ENCODE measurements around the gene TRIM74. TPM values are rescaled to one million over a fixed set of nuclear protein-coding genes. Genes with fewer than 3 reads are reported as not detected.
A peak's percentile ranks its signal among the peaks of the same experiment; 100 is the strongest.
"Not testable (repeated sequence)": the region's sequence is repeated elsewhere in the genome, so short reads cannot be mapped to it uniquely, and the experiment has no call there.

Gene TRIM74
- total and polyA plus RNA-seq, 9 of the 15 experiments (the other 6 are each of a cell fraction or from before 2014, with no cell fraction given), result not detected

- ATAC-seq; H2AFZ ChIP-seq (ENCODE audit: low read depth, low read length); H3K4me2 ChIP-seq (ENCODE audit: insufficient read depth, low read length); BruUV-seq (replicated peaks); H3K9ac ChIP-seq (ENCODE audit: insufficient read depth in 1 of 2, low read depth in 2 of 2, low read length in 2 of 2); DNase-seq (ENCODE audit: extremely low read depth in 1 of 4, low spot score in 3 of 4); H3K27ac ChIP-seq (ENCODE audit: extremely low read depth, low read depth, low read length); H3K79me2 ChIP-seq (ENCODE audit: control insufficient read depth, insufficient read depth, low read length); intact Hi-C loops (cut with micrococcal nuclease); H4K20me1 ChIP-seq (replicated peaks; ENCODE audit: control insufficient read depth, insufficient read depth, low read length); H3K9me3 ChIP-seq (replicated peaks; ENCODE audit: control insufficient read depth, insufficient read depth, low read depth, low read length); H3K4me1 ChIP-seq (replicated peaks in 1 of 2; ENCODE audit: control insufficient read depth in 2 of 2, insufficient read depth in 2 of 2, low read length in 2 of 2); H3K9me1 ChIP-seq (ENCODE audit: control insufficient read depth, insufficient read depth, low read length); H3K4me3 ChIP-seq; POLR2A ChIA-PET; CTCF ChIA-PET (ENCODE audit: low intra/inter-chr PET ratio); FAIRE-seq; H3K27me3 ChIP-seq (ENCODE audit: control insufficient read depth in 2 of 2, insufficient read depth in 2 of 2, low read length in 2 of 2): not testable (repeated sequence)
- H3K36me3 ChIP-seq (ENCODE audit: control insufficient read depth, insufficient read depth, low read length), result peaks cover 31% of the 10 kb centered on the region; the same call in 1 of the 3 replicates
- TF ChIP-seq POLR2G (IDR thresholded peaks at IDR 0.05; ENCODE audit: low read depth, low read length), result peak; percentile 45; the same call in 1 of the 2 replicates
- in situ Hi-C loops (cut with MboI), result loop anchor here (10.0 kb wide), 1 partner anchor 502 kb away; no protein-coding TSS in a partner anchor
- 81% methylated on average over 14 of the region's 25 CpGs for WGBS (ENCODE audit: insufficient coverage, low coverage, missing lambda C conversion rate)
These were observed 26.3 kb downstream of the TRIM74 start for GRCh38 chr7:72942956-72943355.

- H3K27me3 ChIP-seq (ENCODE audit: control insufficient read depth in 2 of 2, insufficient read depth in 2 of 2, low read length in 2 of 2); H3K79me2 ChIP-seq (ENCODE audit: control insufficient read depth, insufficient read depth, low read length); ATAC-seq; DNase-seq (ENCODE audit: extremely low read depth in 1 of 4, low spot score in 3 of 4); H4K20me1 ChIP-seq (replicated peaks; ENCODE audit: control insufficient read depth, insufficient read depth, low read length); CTCF ChIA-PET (ENCODE audit: low intra/inter-chr PET ratio); H2AFZ ChIP-seq (ENCODE audit: low read depth, low read length); H3K4me2 ChIP-seq (ENCODE audit: insufficient read depth, low read length); H3K9me3 ChIP-seq (replicated peaks; ENCODE audit: control insufficient read depth, insufficient read depth, low read depth, low read length); H3K9me1 ChIP-seq (ENCODE audit: control insufficient read depth, insufficient read depth, low read length); intact Hi-C loops (cut with micrococcal nuclease); H3K9ac ChIP-seq (ENCODE audit: insufficient read depth in 1 of 2, low read depth in 2 of 2, low read length in 2 of 2); H3K27ac ChIP-seq (ENCODE audit: extremely low read depth, low read depth, low read length); H3K4me1 ChIP-seq (replicated peaks in 1 of 2; ENCODE audit: control insufficient read depth in 2 of 2, insufficient read depth in 2 of 2, low read length in 2 of 2); BruUV-seq (replicated peaks); H3K4me3 ChIP-seq; FAIRE-seq; POLR2A ChIA-PET: not testable (repeated sequence)
- 0 out of 2 replicates have a peak, but pooled peaks have one; percentile 16 for TF ChIP-seq POLR2G (IDR thresholded peaks at IDR 0.05; ENCODE audit: low read depth, low read length)
- in situ Hi-C loops (cut with MboI), result loop anchor here (10.0 kb wide), 1 partner anchor 503 kb away; no protein-coding TSS in a partner anchor
- WGBS (ENCODE audit: insufficient coverage, low coverage, missing lambda C conversion rate), result 91% methylated on average over 5 of the region's 20 CpGs
- H3K36me3 ChIP-seq (ENCODE audit: control insufficient read depth, insufficient read depth, low read length), result peaks cover 35% of the 10 kb centered on the region; the same call in 1 of the 3 replicates
These were observed 27.1 kb downstream of the TRIM74 start for GRCh38 chr7:72942022-72942705.

Measured in K562 (cell line).